Endometrial microvascular endothelial cells (primary cell): ENCODE results near the gene LGALS7. TPM values are rescaled to one million over a fixed set of nuclear protein-coding genes. Genes with fewer than 3 reads are reported as not detected.
"Not testable (repeated sequence)": the region's sequence is repeated elsewhere in the genome, so short reads cannot be mapped to it uniquely, and the experiment has no call there.

ENCODE experiments used
- in situ Hi-C: cut with HindIII; loops from 2 replicates; pipeline ENCODE4 v1.10.0; 2017; ENCODE audit warnings: low sequenced_read_pairs, low pct_unique_long_range_greater_than_20kb; ENCODE audit errors: inconsistent ontology term
- total RNA-seq: library from RNA; depleted of rRNA; stranded (reverse); fragments of >200 nt; gene quantifications from one replicate; pipeline ENCODE4 v1.2.3, GENCODE V29; 2015; ENCODE audit errors: inconsistent ontology term

Gene LGALS7
- total RNA-seq, 1 donor from 2014 or later: not detected

GRCh38 chr19:38782212-38782611, 8.9 kb upstream of the LGALS7 start:
- in situ Hi-C loops: not testable (repeated sequence)

GRCh38 chr19:38781058-38781457, 7.7 kb upstream of the LGALS7 start:
- in situ Hi-C loops: no loop called here

- in situ Hi-C loops: no loop called here
Measured at GRCh38 chr19:38780443-38780842, 7.1 kb upstream of the LGALS7 start.

GRCh38 chr19:38778733-38779132, 5.4 kb upstream of the LGALS7 start:
- in situ Hi-C loops: no loop called here

- in situ Hi-C loops: no loop called here
Measured at GRCh38 chr19:38774181-38774950, 1.0 kb upstream of the LGALS7 start.

GRCh38 chr19:38771569-38771968, 1.7 kb downstream of the LGALS7 start:
- in situ Hi-C loops: not testable (repeated sequence)

- in situ Hi-C loops: not testable (repeated sequence)
Measured at GRCh38 chr19:38770949-38771275, 2.4 kb downstream of the LGALS7 start.

- in situ Hi-C loops: not testable (repeated sequence)
Measured at GRCh38 chr19:38770228-38770948, 2.9 kb downstream of the LGALS7 start.

- in situ Hi-C loops: no loop called here
Measured at GRCh38 chr19:38769635-38770211, 3.6 kb downstream of the LGALS7 start.

GRCh38 chr19:38766276-38767047, 6.9 kb downstream of the LGALS7 start:
- in situ Hi-C loops: no loop called here

GRCh38 chr19:38765214-38765613, 8.1 kb downstream of the LGALS7 start:
- in situ Hi-C loops: no loop called here

GRCh38 chr19:38763795-38764220, 9.5 kb downstream of the LGALS7 start:
- in situ Hi-C loops: no loop called here

GRCh38 chr19:38761884-38762389, 11.4 kb downstream of the LGALS7 start:
- in situ Hi-C loops: not testable (repeated sequence)

- in situ Hi-C loops: not testable (repeated sequence)
Measured at GRCh38 chr19:38760805-38761517, 12.4 kb downstream of the LGALS7 start.

- in situ Hi-C loops: no loop called here
Measured at GRCh38 chr19:38759590-38760003, 13.7 kb downstream of the LGALS7 start.

- in situ Hi-C loops: not testable (repeated sequence)
Measured at GRCh38 chr19:38754196-38754595, 19.1 kb downstream of the LGALS7 start.

GRCh38 chr19:38753783-38754182, 19.5 kb downstream of the LGALS7 start:
- in situ Hi-C loops: not testable (repeated sequence)

- in situ Hi-C loops: no loop called here
Measured at GRCh38 chr19:38745316-38745715, 28.0 kb downstream of the LGALS7 start.
